GM18519 (cell line): ENCODE results near the gene LAMTOR5.
"Not testable (repeated sequence)": the region's sequence is repeated elsewhere in the genome, so short reads cannot be mapped to it uniquely, and the experiment has no call there.

Experiments used
- ATAC-seq: cut with Tn5 transposase; IDR thresholded peaks from one replicate; pipeline ENCODE4 v1.9.1; 2021; ENCODE audit warnings: mild to moderate bottlenecking, moderate library complexity; ENCODE audit not compliant: unreplicated experiment, low FRiP score

LAMTOR5 gene

GRCh38 chr1:110407260-110408210 is at the start of gene LAMTOR5:
Gene LAMTOR5 (minus strand): TSS chr1:110407694. CDS start chr1:110407620, 74 bp downstream.
- ATAC-seq, result peak; percentile 61

- ATAC-seq, result no peak
These were observed 49.7 kb upstream of the LAMTOR5 start for GRCh38 chr1:110457206-110457605.

- no peak for ATAC-seq
These were observed 47.7 kb upstream of the LAMTOR5 start for GRCh38 chr1:110455151-110455550.

- no peak for ATAC-seq
These were observed 46.8 kb upstream of the LAMTOR5 start for GRCh38 chr1:110454328-110454727.

DNA sequence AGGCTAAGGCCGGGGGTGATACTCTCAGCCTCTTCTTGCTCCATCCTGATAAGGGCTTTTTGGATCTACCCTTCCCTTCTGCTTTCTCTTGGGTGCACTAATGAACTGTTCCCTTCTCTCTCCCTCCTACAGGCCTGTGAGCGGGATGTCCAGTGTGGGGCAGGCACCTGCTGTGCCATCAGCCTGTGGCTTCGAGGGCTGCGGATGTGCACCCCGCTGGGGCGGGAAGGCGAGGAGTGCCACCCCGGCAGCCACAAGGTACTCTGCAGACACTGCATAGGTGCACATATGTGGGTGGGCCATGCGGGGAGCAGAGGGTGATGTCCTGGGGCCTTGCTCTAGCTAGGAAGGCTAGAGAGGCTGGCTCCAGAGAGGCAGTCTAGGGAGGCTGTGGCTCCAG is 46.3 kb upstream of the LAMTOR5 start:
- no peak for ATAC-seq

DNA sequence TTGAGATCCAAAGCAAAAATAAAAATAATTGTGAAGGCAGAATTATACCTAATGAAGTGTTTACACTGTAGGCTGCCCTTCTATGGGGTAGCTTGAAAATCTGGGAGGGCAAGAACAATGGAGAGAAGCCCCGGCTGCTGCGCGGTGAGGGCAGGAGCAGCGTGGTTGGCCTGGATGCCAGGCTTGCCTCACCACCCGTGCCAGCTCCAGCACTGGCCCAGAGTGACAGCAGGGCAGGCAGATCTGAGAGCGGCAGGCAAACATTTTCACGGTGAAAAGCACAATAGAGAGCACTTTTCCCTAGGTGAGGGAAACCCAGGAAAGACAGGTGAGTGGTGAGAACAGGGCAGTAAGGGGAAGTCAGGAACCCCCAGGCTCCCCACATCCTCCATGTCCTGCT is 44.8 kb upstream of the LAMTOR5 start:
- no peak for ATAC-seq

- no peak for ATAC-seq
These were observed 43.4 kb upstream of the LAMTOR5 start, which contains the start of gene PROK1 for GRCh38 chr1:110450929-110451328. Gene PROK1 (plus strand): TSS chr1:110451149. CDS start chr1:110451217, 68 bp downstream.

DNA sequence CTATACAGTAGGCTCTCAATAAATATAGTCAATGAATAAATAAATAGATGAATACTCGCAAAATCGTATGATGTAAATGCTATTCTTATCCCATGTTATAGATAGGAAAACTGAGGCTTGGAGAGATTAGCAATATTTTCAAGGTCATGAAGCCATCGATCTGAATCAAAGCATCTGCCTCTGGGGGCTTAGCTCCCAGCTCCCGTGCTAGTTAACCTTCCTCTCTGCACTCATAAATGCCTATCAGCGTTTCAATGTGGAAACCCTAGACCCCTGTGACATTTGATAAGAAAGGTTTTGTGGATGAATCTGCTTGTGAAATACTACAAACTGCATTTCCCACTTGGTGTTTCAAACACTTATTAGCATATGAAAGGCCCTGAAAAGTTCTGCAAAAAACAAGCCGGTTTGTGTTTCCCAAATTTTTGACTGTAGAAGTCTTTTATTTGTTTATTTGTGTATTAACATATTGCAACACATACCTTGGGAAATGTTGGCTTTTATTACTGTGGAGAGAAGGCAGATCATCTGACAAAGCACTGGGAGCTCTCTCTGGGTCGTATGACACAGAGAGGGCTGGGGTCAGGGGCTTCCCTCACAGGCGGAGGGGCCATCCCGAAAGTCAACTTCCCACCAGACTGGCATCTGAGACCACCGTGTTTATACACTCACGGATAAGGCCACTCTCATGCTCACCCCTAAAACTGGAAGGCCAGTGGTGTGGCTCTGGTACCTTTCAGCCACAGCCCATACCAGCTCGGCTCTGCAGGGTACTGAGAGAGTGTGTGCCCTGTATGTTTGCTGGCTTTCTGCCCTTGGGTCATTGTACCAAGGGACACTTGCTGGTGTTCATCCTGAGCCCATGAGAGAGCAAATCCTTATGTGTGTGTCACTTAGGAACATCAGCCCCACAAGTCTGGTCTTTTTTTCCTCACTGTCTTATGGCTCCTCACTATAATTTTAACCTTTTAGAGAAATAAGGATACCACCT is 42.5 kb upstream of the LAMTOR5 start:
- ATAC-seq, result no peak

GRCh38 chr1:110444561-110444960 is 37.1 kb upstream of the LAMTOR5 start:
- ATAC-seq, result no peak

GRCh38 chr1:110443451-110443850 is 36.0 kb upstream of the LAMTOR5 start:
- no peak for ATAC-seq

- no peak for ATAC-seq
These were observed 34.4 kb upstream of the LAMTOR5 start for GRCh38 chr1:110441888-110442287.

DNA sequence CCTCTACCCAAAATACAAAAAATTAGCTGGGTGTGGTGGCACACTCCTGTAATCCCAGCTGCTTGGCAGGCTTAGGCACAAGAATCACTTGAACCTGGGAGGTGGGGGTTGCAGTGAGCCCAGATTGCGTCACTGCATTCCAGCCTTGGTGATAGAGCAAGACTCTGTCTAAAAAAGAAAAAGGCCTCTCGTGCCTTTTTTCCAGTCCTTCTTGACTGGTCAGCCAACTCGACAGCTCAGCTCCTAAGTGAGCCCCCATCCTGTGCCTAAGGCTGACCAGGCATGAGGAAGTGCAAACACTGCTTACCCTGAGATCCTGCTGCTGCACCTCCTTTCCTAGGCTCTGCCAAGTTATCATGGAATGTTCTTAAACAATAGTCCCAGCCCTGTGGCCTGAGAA is 33.4 kb upstream of the LAMTOR5 start:
- no peak for ATAC-seq

DNA sequence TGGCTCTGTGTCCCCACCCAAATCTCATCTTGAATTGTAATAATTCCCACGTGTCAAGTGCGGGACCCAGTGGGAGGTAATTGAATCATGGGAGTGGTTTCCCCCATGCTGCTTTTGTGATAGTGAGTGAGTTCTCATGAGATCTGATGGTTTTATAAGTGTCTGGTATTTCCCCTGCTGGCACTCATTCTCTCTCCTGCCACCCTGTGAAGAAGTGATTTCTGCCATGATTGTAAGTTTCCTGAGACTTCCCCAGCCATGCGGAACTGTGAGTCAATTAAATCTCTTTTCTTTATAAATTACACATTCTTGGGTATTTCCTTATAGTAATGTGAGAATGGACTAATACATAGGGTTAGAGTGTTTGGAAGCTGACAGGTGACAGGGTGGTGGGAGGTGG is 32.4 kb upstream of the LAMTOR5 start:
- ATAC-seq, result not testable (repeated sequence)

GRCh38 chr1:110438893-110439292 is 31.4 kb upstream of the LAMTOR5 start:
- no peak for ATAC-seq

DNA sequence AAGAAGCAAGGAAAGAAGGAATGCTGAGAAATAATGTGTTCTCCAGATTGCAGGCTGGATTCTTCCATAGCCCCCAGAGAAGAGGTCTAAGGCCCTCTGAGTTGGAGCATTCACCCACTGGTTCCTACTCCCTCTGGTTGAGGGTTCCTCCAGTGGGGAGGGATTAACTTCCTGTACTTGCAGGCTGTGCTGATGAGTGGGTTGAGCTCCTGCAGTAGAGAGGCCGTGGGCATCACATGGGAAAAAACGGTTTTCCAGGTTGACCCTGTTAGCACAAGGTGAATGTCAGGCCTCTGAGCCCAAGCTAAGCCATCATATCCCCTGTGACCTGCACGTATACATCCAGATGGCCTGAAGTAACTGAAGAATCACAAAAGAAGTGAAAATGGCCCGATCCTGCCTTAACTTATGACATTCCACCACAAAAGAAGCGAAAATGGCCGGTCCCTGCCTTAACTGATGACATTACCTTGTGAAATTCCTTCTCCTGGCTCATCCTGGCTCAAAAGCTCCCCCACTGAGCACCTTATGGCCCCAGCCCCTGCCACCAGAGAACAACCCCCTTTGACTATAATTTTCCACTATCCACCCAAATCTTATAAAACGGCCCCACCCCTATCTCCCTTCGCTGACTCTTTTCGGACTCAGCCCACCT is 30.3 kb upstream of the LAMTOR5 start:
- not testable (repeated sequence) for ATAC-seq

DNA sequence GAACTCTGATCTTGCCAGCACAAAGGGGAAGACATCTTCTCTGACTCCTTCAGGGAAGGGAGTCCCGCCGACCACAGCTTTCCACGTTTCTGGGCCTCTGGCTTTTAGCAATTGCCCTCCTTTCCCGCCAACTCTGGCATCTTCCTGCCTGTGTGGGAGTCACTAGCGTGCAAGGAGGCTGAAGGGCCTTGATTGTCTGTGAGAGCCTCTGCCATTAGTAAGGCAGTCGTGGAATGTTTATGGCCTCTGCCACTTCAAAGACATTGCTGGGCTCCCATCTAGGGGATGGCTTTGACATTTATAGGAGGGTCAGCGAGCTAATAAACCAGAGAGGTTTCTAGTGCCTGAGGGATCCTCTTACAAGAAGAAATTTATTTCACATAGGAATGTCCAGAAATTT is 29.1 kb upstream of the LAMTOR5 start:
- no peak for ATAC-seq

DNA sequence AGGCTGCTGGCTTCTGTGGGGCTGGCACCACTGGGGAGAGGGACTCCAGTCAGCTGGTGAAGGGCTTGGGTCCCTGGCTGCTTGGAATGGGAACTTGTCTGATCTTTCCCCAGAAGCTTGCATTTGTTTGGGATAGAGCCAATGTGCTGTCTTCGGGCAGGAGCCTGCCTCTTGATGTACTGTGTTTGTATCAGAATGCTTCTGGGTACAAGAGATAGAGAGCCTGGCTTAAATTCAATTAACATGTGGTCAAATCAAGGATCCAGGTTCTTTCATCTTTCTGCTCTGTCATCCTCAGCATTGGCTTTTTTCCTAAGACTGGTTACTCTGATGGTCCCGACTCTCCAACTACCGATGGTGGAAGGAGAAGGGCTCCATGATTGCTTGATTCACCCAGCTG is 27.5 kb upstream of the LAMTOR5 start:
- no peak for ATAC-seq

GRCh38 chr1:110433803-110434202 is 26.3 kb upstream of the LAMTOR5 start:
- no peak for ATAC-seq

DNA sequence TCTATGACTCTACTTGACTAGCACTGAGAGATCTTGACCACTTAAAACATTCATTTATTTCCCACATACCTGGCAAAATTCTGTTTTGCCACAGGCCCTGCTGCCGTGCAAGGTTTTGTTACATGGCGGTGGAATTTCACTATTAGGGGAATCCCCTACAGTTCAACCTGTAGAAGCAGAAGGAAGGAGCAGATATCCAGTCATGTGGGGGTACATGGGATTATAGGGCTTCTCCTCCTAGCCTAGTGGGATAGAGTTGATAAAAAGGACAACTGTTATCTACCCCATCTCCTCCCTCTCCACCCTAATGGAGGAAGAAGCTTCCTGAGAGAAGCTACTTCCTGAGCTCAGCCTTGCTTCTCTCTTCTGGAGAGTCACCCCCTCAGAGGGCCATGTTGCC is 25.7 kb upstream of the LAMTOR5 start:
- no peak for ATAC-seq

GRCh38 chr1:110430901-110431300 is 23.4 kb upstream of the LAMTOR5 start:
- ATAC-seq, result no peak
